SK-N-SH (cell line): ENCODE measurements around the gene TRIM28.

Experiments used
- CTCF ChIP-seq: fragments of 200-600 bp; sonication (generic); IDR thresholded peaks from 2 replicates; pipeline ENCODE4 v1.6.1; 2017; ENCODE audit warnings: antibody characterized with exemption, mild to moderate bottlenecking, moderate library complexity
- EP300 ChIP-seq, 2 experiments: IDR thresholded peaks; 2 replicates each; pipeline versions ENCODE4 v1.4.0 to v1.6.1; 2012; ENCODE audit warnings: borderline replicate concordance in 1 of 2, low read depth in 1 of 2, low read length in 1 of 2
- GATA2 ChIP-seq: sonication (generic); formaldehyde crosslinking; IDR thresholded peaks from 2 replicates; pipeline ENCODE4 v1.5.0; 2020; ENCODE audit warnings: mild to moderate bottlenecking, missing genetic modification reagents
- SIN3A ChIP-seq: IDR thresholded peaks from 2 replicates; pipeline ENCODE4 v1.6.1; 2012; ENCODE audit warnings: low read depth, mild to moderate bottlenecking, low read length, moderate library complexity, borderline replicate concordance
- TAF1 ChIP-seq: IDR thresholded peaks from 2 replicates; pipeline ENCODE4 v1.6.1; 2012; ENCODE audit warnings: low read depth, mild to moderate bottlenecking, low read length, moderate library complexity, borderline replicate concordance
- TEAD4 ChIP-seq: IDR thresholded peaks from 2 replicates; pipeline ENCODE4 v1.4.0; 2012; ENCODE audit warnings: mild to moderate bottlenecking, borderline replicate concordance; ENCODE audit not compliant: insufficient read depth
- YY1 ChIP-seq: IDR thresholded peaks from 2 replicates; pipeline ENCODE4 v1.4.0; 2012; ENCODE audit warnings: low read depth, mild to moderate bottlenecking
- ZBTB33 ChIP-seq: IDR thresholded peaks from 2 replicates; pipeline ENCODE4 v1.4.0; 2012; ENCODE audit warnings: low read depth, borderline replicate concordance

GRCh38 chr19:58582985-58583384, 39.1 kb downstream of the TRIM28 start:
- no peak for TF ChIP-seq CTCF
- no peak for TF ChIP-seq GATA2 (CRISPR knock-in tag)
- no peak for TF ChIP-seq TEAD4
- TF ChIP-seq YY1: no peak
- no peak for TF ChIP-seq ZBTB33
- TF ChIP-seq EP300 (IDR thresholded peaks at IDR 0.05; ENCODE audit: borderline replicate concordance in 1 of 2, low read depth in 1 of 2, low read length in 1 of 2): no peak
- no peak for TF ChIP-seq TAF1
- no peak for TF ChIP-seq SIN3A
